Activated effector memory CD4-positive, alpha-beta T cell treated with anti-CD3 and anti-CD28 coated beads, Interleukin-2, amount 50 U/mL, for 16 hours (primary cell): ENCODE measurements around the gene NPTXR.
A peak's percentile ranks its signal among the peaks of the same experiment; 100 is the strongest.

Source experiments
- DNase-seq: peaks from one replicate; pipeline ENCODE4 v3.0.0-alpha.2; 2020

Gene NPTXR

GRCh38 chr22:38850941-38851849 lies 7.4 kb upstream of the NPTXR start:
- DNase-seq, result no peak

- DNase-seq, result no peak
Observed at GRCh38 chr22:38850399-38850798, 6.6 kb upstream of the NPTXR start.

- no peak for DNase-seq
Observed at GRCh38 chr22:38849811-38850210, 6.0 kb upstream of the NPTXR start.

GRCh38 chr22:38846412-38846811 lies 2.6 kb upstream of the NPTXR start:
- DNase-seq, result no peak

- no peak for DNase-seq
Observed at GRCh38 chr22:38845004-38845740, 1.3 kb upstream of the NPTXR start.

- no peak for DNase-seq
Observed at GRCh38 chr22:38844315-38845003, 631 bp upstream of the NPTXR start.

GRCh38 chr22:38843201-38843656 lies 599 bp downstream of the NPTXR start:
- peak; percentile 82 for DNase-seq

GRCh38 chr22:38842512-38843200 lies 1.2 kb downstream of the NPTXR start:
- no peak for DNase-seq

- no peak for DNase-seq
Observed at GRCh38 chr22:38841635-38842034, 2.2 kb downstream of the NPTXR start.

GRCh38 chr22:38841211-38841610 lies 2.6 kb downstream of the NPTXR start:
- DNase-seq, result no peak

- no peak for DNase-seq
Observed at GRCh38 chr22:38840129-38840528, 3.7 kb downstream of the NPTXR start.

- no peak for DNase-seq
Observed at GRCh38 chr22:38839686-38840085, 4.1 kb downstream of the NPTXR start.

GRCh38 chr22:38837414-38837928 lies 6.4 kb downstream of the NPTXR start:
- no peak for DNase-seq

- DNase-seq, result no peak
Observed at GRCh38 chr22:38835888-38836301, 7.9 kb downstream of the NPTXR start.

- DNase-seq, result no peak
Observed at GRCh38 chr22:38834991-38835390, 8.8 kb downstream of the NPTXR start.

GRCh38 chr22:38834215-38834953 lies 9.4 kb downstream of the NPTXR start:
- DNase-seq, result no peak

- DNase-seq, result peak; percentile 39
Observed at GRCh38 chr22:38833061-38833460, 10.8 kb downstream of the NPTXR start.

GRCh38 chr22:38832005-38832978 lies 11.5 kb downstream of the NPTXR start:
- peak; percentile 48 for DNase-seq

GRCh38 chr22:38831166-38831945 lies 12.5 kb downstream of the NPTXR start:
- peak; percentile 38 for DNase-seq

GRCh38 chr22:38830845-38831108 lies 13.1 kb downstream of the NPTXR start:
- no peak for DNase-seq
